Testis (tissue), 3 donors: Measurements from ENCODE around the gene PYROXD2. TPM values are rescaled to one million over a fixed set of nuclear protein-coding genes. Genes with fewer than 3 reads are reported as not detected.

Source experiments
- DNase-seq: peaks from one replicate; pipeline ENCODE4 v3.0.0-alpha.2; 2019
- H3K27ac ChIP-seq, 2 donors: fragments of 200-600 bp; sonication (generic); one replicate each; pipeline ENCODE4 v1.5.1; 2019
- H3K27me3 ChIP-seq: fragments of 200-600 bp; sonication (generic); one replicate; pipeline ENCODE4 v1.5.1; 2019
- H3K36me3 ChIP-seq: fragments of 200-600 bp; sonication (generic); one replicate; pipeline ENCODE4 v1.5.1; 2017; ENCODE audit warnings: low read depth; ENCODE audit errors: missing control alignments
- H3K4me1 ChIP-seq: fragments of 200-600 bp; sonication (generic); one replicate; pipeline ENCODE4 v1.5.1; 2019
- H3K4me3 ChIP-seq, 2 donors: fragments of 200-600 bp; sonication (generic); one replicate each; pipeline ENCODE4 v1.5.1; 2017 to 2019
- H3K9me3 ChIP-seq: fragments of 200-600 bp; sonication (generic); one replicate; pipeline ENCODE4 v1.5.1; 2017
- CTCF ChIP-seq, 3 experiments: fragments of 450-650 bp in 2 of 3; fragments of 200-600 bp in 1 of 3; sonication (generic) in 1 of 3; IDR thresholded peaks; one replicate each; pipeline ENCODE4 v1.5.1; 2016 to 2019; ENCODE audit warnings: antibody characterized with exemption in 3 of 3, mild to moderate bottlenecking in 2 of 3, moderate library complexity in 1 of 3
- POLR2A ChIP-seq: fragments of 450-650 bp; IDR thresholded peaks from one replicate; pipeline ENCODE4 v1.6.1; 2017; ENCODE audit warnings: antibody characterized with exemption, mild to moderate bottlenecking, moderate library complexity
- WGBS, 2 donors: methylation state at CpG; one replicate each; pipeline ENCODE4 v1.1.5; 2018; 5-methylcytosine and 5-hydroxymethylcytosine counted together
- intact Hi-C: fragments of 100-400 bp; cut with DNase I; formaldehyde crosslinking; loops from one replicate; pipeline ENCODE4 v1.15.1; 2023; ENCODE audit warnings: low total_unique reads
- polyA plus RNA-seq: library from polyadenylated mRNA; stranded (reverse); fragments of 350-450 nt; fragmentation: Illumina TruSeq; extraction: RNeasy Lipid Tissue Mini Kit (QIAGEN cat#74804); gene quantifications from one replicate; pipeline ENCODE4 v1.2.3, GENCODE V29; 2014; ENCODE audit warnings: low read depth, low replicate concordance; ENCODE audit not compliant: insufficient read depth
- total RNA-seq, 2 donors: library from RNA; depleted of rRNA; stranded (reverse); fragments of >200 nt; gene quantifications; one replicate each; pipeline ENCODE4 v1.2.3, GENCODE V29; 2016

PYROXD2 gene
- total and polyA plus RNA-seq, 3 donors from 2014 or later = 10.2 to 20.2 (median 13.0) TPM

- no peak for TF ChIP-seq POLR2A
- no peak for TF ChIP-seq CTCF (IDR thresholded peaks at IDR 0.05)
- Histone ChIP-seq H3K36me3 (no peaks in the 10 kb centered on the region), H3K27me3 (no peaks in the 10 kb centered on the region), H3K27ac (no peak overlapping the region), H3K9me3 (no peaks in the 10 kb centered on the region), H3K4me3 (no peak overlapping the region), H3K4me1 (no peaks in the 10 kb centered on the region)
- WGBS, 2 donors = 90 to 95% methylated on average over 6 to 9 of the region's 9 CpGs
- no peak for DNase-seq
- intact Hi-C loops = no loop called here
These were observed 5.8 kb upstream of the PYROXD2 start for GRCh38 chr10:98420786-98421185.

GRCh38 chr10:98419469-98420261 is 4.7 kb upstream of the PYROXD2 start:
- DNase-seq = no peak
- H3K27ac ChIP-seq = no peak overlapping the region
- 90 to 95% methylated on average over 13 to 17 of the region's 17 CpGs for WGBS, 2 donors
- no peaks in the 10 kb centered on the region for H3K36me3 ChIP-seq
- H3K9me3 ChIP-seq = no peaks in the 10 kb centered on the region
- intact Hi-C loops = no loop called here
- H3K4me1 ChIP-seq = peaks cover 6% of the 10 kb centered on the region
- H3K27me3 ChIP-seq = no peaks in the 10 kb centered on the region
- no peak overlapping the region for H3K4me3 ChIP-seq
- TF ChIP-seq CTCF (IDR thresholded peaks at IDR 0.05) = no peak
- TF ChIP-seq POLR2A = no peak

- no peak for DNase-seq
- Histone ChIP-seq H3K4me3 (no peak overlapping the region), H3K4me1 (peaks cover 9% of the 10 kb centered on the region)
These were observed 3.9 kb upstream of the PYROXD2 start for GRCh38 chr10:98418665-98419468.

GRCh38 chr10:98417973-98418664 is 3.1 kb upstream of the PYROXD2 start:
- 90 to 95% methylated on average over 13 to 21 of the region's 21 CpGs for WGBS, 2 donors
- H3K27me3 ChIP-seq = no peaks in the 10 kb centered on the region
- DNase-seq = no peak
- TF ChIP-seq POLR2A = no peak
- TF ChIP-seq CTCF (IDR thresholded peaks at IDR 0.05) = no peak
- intact Hi-C loops = no loop called here
- peaks cover 9% of the 10 kb centered on the region for H3K4me1 ChIP-seq
- no peaks in the 10 kb centered on the region for H3K36me3 ChIP-seq
- H3K27ac ChIP-seq = no peak overlapping the region
- H3K4me3 ChIP-seq = no peak overlapping the region
- no peaks in the 10 kb centered on the region for H3K9me3 ChIP-seq

More at GRCh38 chr10:98418665-98419468, 3.9 kb upstream of the PYROXD2 start:
- Histone ChIP-seq H3K36me3 (no peaks in the 10 kb centered on the region), H3K9me3 (no peaks in the 10 kb centered on the region), H3K27ac (no peak overlapping the region), H3K27me3 (no peaks in the 10 kb centered on the region)
- TF ChIP-seq CTCF (IDR thresholded peaks at IDR 0.05) (no peak), POLR2A (no peak)
- WGBS, 2 donors = 89 to 92% methylated on average over 15 to 18 of the region's 18 CpGs
- intact Hi-C loops = no loop called here
